ENCODE data around the gene RNF150.

RNF150 gene

DNA sequence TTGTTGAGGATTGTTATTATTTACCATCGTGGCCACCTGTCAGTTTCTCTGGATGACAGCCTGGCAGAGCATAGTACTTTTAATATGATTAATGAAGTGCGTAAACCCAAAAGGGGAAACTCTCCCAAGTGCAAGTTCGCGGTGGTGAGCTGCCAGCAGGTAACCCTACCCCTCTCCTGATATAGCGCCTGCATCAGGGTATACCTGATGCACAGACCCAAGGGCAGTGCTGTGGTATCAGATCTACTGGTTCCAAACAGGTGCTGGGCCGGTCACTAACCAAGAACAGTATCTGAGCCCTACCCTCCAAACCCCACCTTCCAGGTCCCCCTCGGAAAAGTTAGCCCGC, 1.6 kb downstream of the RNF150 start:
- H3K4me3 ChIP-seq (ENCODE audit: control insufficient read depth, low read depth, low read length) = peak overlapping the region; percentile 51
- TF ChIP-seq, protein P1, sequence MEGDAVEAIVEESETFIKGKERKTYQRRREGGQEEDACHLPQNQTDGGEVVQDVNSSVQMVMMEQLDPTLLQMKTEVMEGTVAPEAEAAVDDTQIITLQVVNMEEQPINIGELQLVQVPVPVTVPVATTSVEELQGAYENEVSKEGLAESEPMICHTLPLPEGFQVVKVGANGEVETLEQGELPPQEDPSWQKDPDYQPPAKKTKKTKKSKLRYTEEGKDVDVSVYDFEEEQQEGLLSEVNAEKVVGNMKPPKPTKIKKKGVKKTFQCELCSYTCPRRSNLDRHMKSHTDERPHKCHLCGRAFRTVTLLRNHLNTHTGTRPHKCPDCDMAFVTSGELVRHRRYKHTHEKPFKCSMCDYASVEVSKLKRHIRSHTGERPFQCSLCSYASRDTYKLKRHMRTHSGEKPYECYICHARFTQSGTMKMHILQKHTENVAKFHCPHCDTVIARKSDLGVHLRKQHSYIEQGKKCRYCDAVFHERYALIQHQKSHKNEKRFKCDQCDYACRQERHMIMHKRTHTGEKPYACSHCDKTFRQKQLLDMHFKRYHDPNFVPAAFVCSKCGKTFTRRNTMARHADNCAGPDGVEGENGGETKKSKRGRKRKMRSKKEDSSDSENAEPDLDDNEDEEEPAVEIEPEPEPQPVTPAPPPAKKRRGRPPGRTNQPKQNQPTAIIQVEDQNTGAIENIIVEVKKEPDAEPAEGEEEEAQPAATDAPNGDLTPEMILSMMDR (conservative IDR thresholded peaks at IDR 0.05; ENCODE audit: control insufficient read depth, insufficient read depth, low read depth, low read length) = no peak
- DNase-seq (ENCODE audit: low read depth) = no peak

DNA sequence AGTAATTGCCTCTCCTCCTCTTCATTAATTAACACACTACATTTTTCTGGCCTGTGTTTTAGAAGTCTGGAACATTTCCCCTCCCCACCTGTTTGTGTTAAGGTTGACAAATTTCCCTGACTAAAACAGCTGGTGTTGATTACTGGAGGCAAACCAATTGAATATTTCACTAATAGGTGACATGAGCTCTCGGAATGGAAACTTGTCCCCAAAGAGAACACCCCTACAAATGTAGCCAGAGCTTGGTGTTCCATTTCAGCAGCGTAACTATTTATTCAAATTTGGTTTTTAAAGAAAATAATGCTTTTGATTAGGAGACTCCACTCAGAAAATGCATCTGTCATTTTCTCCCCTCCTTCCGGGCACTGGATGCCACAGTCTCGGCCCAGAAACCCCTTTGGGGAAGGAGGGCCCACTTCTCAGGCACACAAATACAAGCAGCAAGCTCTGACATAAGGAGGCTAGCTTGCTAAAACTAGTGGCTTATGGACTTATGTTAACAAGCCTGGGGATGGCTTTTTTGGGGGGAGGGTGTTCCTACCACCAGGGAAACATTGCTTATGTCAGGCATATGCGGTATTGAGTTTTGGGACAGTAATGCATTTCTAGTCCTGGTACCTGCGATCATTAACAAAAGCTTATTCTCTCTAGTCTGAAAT, 2.2 kb downstream of the RNF150 start:
- TF ChIP-seq, protein P1 (conservative IDR thresholded peaks at IDR 0.05; ENCODE audit: control insufficient read depth, insufficient read depth, low read depth, low read length) = no peak
- DNase-seq (ENCODE audit: low read depth) = no peak
- H3K4me3 ChIP-seq (ENCODE audit: control insufficient read depth, low read depth, low read length) = no peak overlapping the region

DNA sequence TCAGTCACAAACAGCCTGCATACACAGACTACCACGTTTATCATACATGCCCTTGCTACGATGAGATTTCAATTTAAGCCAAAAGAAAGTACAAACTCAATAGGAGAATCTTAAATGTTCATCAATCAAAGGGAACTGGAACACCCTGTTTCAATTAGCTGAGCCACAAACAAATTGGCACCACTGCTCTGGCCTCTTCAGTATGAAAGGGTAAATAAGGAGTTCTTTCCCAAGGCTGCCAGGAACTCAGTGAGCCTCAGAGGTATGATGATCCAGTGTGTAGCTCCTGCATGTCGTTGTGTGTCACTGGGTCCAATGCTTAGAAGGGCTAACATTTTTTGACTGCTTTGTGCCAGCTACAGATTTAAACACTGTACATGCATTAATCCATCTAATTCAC, 5.4 kb downstream of the RNF150 start:
- H3K4me3 ChIP-seq (ENCODE audit: control insufficient read depth, low read depth, low read length) = no peak overlapping the region
- TF ChIP-seq, protein P1 (conservative IDR thresholded peaks at IDR 0.05; ENCODE audit: control insufficient read depth, insufficient read depth, low read depth, low read length) = no peak
- peak; percentile 28 for DNase-seq (ENCODE audit: low read depth)

DNA sequence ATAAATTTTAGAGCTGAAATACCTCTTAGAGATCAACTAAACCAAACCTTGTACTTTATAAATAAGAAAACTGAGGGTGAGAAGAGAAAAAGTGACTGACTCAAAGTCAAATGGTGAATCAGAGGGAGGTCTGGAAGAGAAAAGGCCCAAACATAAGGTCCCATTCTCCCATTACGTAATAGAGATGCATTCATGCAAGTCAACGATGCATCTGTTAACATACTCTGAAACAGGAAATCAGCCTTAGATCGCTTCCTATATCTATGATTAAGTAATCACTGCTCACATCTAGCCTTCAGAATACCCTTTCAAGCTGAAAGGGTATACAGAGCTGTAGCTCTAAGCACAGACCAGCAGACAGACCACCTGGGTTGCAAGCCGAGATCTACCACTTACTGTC, 6.5 kb downstream of the RNF150 start:
- no peak overlapping the region for H3K4me3 ChIP-seq (ENCODE audit: control insufficient read depth, low read depth, low read length)
- TF ChIP-seq, protein P1 (conservative IDR thresholded peaks at IDR 0.05; ENCODE audit: control insufficient read depth, insufficient read depth, low read depth, low read length) = no peak
- DNase-seq (ENCODE audit: low read depth) = no peak

DNA sequence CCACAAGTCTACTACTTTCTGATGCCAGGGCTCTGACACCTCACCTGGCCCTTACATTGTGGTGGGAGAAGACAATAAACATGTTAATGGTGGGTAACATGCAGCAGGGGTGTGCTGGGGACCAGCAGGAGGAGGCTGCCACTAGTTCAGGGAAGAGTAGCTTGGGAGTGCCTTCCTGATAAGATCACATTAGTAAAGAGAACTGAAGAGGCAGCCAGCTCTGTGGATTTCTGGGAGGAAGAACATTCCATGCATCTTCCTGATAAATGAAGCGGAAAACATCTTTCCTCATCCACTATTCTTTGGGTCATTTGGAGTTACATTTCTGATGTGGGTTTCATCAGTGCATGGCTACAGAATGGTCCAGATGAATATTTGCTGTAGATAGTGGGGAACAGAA, 9.0 kb downstream of the RNF150 start:
- no peak overlapping the region for H3K4me3 ChIP-seq (ENCODE audit: control insufficient read depth, low read depth, low read length)
- no peak for DNase-seq (ENCODE audit: low read depth)
- TF ChIP-seq, protein P1 (conservative IDR thresholded peaks at IDR 0.05; ENCODE audit: control insufficient read depth, insufficient read depth, low read depth, low read length) = no peak

DNA sequence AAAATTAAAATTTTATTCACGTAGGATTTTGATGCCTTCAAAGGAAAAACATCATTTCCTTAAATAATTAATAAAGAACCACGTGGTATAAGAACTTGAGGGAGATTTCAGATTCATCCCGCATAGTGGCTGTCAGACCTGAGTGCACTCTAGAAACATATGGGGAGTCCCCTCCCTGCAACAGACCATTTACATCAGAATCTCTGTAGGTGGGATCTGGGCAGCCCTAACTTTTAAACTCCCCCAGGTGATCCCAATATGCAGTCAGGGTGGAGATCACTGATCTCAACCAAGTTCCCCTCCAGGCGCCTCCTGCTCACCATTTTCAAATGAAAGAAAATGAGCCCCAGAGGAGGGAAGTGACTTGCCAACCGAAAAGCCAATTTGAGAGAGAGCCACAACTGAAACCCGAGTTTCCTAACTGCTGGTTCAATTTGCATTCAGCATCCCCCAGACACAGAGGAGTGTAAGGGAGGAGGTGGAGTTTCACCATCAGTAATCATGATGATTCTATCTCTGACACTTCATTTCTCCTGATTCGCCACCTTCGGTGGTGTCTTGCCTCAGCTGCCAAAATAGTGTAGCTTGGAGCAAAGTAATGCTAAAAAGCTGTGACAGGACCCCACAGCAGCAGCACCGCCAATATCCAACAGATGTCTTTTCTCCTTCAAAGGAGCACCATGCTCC, 11.4 kb downstream of the RNF150 start:
- no peak for DNase-seq (ENCODE audit: low read depth)
- no peak overlapping the region for H3K4me3 ChIP-seq (ENCODE audit: control insufficient read depth, low read depth, low read length)
- TF ChIP-seq, protein P1 (conservative IDR thresholded peaks at IDR 0.05; ENCODE audit: control insufficient read depth, insufficient read depth, low read depth, low read length) = no peak
